Panc1 (cell line): ENCODE measurements around the gene TSSK6.

Experiments
- CTCF ChIP-seq: fragments of 450-650 bp; IDR thresholded peaks from 2 replicates; pipeline ENCODE4 v1.5.1; 2017; ENCODE audit warnings: mild to moderate bottlenecking
- POLR2AphosphoS5 ChIP-seq: IDR thresholded peaks from 2 replicates; pipeline ENCODE4 v1.6.1; 2012; ENCODE audit warnings: mild to moderate bottlenecking, low read depth, low read length, moderate library complexity
- REST ChIP-seq, 2 experiments: IDR thresholded peaks; 2 replicates each; pipeline ENCODE4 v1.6.1; 2011 to 2012; ENCODE audit warnings: low read depth in 2 of 2, control low read depth in 1 of 2, low read length in 1 of 2, mild to moderate bottlenecking in 1 of 2, moderate library complexity in 1 of 2; ENCODE audit not compliant: insufficient read depth in 1 of 2
- SIN3A ChIP-seq: IDR thresholded peaks from 2 replicates; pipeline ENCODE4 v1.6.1; 2012; ENCODE audit warnings: low read depth, mild to moderate bottlenecking, low read length, moderate library complexity, borderline replicate concordance; ENCODE audit not compliant: insufficient read depth
- TCF7L2 ChIP-seq: IDR thresholded peaks from 2 replicates; pipeline ENCODE4 v1.6.1; 2011; ENCODE audit warnings: mild to moderate bottlenecking, low read depth, low read length, inconsistent platforms

DNA sequence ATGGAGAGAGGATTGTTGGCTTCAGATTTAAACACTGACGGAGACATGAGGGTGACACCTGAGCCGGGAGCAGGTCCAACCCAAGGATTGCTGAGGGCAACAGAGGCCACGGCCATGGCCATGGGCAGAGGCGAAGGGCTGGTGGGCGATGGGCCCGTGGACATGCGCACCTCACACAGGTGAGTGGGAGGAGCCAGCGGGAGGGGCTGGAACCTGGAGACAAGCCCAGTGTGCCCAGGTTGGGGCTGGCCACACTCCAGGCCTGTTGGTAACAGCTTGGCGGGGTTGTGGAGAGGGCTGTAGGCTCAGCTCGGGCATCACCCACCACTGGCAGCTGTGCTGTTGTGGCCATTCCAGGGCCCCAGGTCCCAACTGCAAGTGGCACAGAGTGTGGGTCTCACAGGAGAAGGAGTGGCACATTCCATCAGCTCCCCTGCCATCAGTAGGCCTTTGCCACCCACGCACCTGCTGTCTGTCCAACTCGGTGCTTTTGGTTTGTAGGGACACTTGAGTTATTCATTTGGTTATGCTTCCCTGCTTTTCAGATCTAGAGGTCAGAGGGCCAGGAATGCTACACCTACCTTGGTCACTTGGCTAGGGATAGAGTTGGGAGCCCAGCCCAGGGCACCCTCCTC lies 49.8 kb downstream of the TSSK6 start:
- TF ChIP-seq CTCF = no peak
- TF ChIP-seq TCF7L2 = no peak
- TF ChIP-seq POLR2AphosphoS5 = no peak
- no peak for TF ChIP-seq REST (IDR thresholded peaks at IDR 0.05; ENCODE audit: insufficient read depth in 1 of 2, low read depth in 2 of 2, low read length in 1 of 2)
- no peak for TF ChIP-seq SIN3A
